Measurements from ENCODE around the gene RPL36AL.
"Not testable (repeated sequence)": the region's sequence is repeated elsewhere in the genome, so short reads cannot be mapped to it uniquely, and the experiment has no call there.

DNA sequence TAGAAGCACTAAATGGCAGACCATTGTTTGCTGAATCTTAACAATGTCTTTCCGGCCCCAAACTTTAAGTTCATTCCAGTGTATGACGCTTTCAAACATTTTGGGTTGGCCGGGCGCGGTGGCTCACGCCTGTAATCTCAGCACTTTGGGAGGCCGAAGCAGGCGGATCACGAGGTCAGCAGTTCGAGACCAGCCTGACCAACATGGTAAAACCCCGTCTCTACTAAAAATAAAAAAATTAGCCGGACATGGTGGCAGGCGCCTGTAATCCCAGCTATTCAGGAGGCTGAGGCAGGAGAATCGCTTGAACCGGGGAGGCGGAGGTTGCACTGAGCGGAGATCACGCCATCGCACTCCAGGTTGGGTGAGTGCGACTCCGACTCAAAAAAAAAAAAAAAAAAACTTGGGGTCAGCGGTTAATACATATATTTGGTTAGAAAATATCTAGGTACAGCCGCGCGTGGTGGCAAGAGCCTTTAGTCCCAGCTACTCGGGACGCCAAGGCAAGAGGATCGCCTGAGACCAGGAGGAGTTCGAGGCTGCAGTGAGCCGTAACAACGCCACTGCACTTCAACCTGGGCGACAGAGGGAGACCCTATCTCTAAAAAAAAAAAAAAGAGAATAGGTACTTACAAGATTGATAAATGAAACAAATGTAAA lies 35.3 kb downstream of the RPL36AL start:
- not testable (repeated sequence) for TF ChIP-seq EZH2 (IDR thresholded peaks at IDR 0.05); POLR2AphosphoS5 (IDR thresholded peaks at IDR 0.05; ENCODE audit: borderline replicate concordance, low read depth, low read length)
